Right kidney (tissue), 1 donor: ENCODE measurements around the gene SMPD1.

Experiments used
- DNase-seq: peaks from one replicate; pipeline ENCODE4 v3.0.0-alpha.2; 2016

Gene SMPD1

DNA sequence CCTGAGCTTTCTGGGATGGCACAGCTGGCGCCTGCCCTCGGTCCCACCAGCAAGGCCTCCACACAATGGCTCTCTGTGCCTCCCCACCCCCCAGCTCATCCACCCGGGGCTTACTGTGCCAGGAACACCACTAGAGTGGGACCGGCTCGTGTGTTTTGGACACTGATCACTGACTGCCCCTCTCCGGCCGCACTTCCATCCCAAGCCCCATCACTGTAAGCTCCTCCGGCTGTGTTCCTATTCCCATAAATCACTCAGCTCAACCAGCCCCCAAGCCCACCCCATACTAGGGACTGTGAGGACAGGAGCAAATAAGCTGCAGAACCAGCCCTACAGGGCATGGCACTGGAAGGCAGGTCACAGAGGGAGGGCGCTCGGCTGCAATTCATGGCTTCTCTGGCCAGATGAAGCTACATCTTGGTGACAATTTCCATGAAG, 21.3 kb downstream of the SMPD1 start:
- DNase-seq, result no peak

DNA sequence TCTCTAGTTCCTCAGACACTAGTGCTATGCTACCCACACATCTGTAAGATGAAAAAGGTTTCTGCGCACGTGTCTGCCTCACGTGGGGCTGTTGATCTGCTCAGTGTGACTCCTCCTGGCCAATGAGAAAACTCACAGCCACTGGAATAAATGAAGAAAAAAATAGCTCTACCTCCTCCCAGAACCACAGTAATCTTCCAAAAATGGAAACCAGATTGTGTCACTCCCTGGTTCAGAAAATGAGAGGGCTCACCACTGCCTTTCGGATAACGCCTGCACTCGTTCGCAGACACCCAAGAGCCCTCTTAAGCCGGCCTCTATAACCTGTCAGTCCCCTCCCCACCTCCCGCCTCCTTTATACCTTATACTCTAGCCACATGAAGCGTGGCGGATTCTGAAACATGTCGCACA, 23.5 kb downstream of the SMPD1 start:
- DNase-seq, result no peak

DNA sequence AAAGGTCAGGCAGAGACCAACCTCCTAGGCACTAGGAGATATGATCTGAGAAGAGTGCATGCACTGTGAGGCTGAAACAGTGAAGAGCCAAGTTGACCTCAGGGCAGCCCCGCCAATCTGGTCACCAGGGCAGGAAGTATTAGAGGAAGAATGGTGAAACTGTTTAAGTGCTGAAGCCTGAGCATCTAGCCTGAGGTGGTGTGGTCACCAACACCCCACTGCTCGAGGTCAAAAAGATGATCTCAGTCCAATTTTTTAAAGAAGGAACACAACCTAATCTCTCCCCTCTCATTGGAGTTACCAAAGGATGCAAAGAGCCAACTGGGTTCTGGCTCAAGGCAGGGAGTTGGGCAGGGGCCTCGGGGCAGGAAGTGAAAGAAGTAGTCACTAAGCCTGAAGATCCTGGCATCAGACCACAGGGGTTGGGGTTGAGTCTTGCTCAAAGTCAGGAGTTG, 24.6 kb downstream of the SMPD1 start:
- DNase-seq, result no peak

DNA sequence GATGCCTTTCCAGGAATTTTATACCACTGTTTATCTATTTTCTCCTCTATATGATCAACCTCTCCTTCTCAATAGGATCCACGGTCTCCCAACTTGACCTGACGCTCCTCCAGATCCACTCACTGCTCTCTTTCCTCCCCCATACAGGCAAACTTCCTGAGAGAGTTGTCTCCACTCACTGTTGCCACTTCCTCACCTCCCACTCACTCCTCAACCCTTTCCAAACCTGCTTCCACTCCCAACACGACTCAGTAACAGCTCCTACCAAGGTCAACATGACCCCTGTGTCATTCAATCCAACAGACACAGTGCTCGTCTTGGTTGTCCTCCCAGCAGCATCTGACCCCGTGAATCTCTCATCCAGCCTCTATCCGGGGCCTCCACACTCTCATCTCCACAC, 25.5 kb downstream of the SMPD1 start:
- DNase-seq, result no peak

DNA sequence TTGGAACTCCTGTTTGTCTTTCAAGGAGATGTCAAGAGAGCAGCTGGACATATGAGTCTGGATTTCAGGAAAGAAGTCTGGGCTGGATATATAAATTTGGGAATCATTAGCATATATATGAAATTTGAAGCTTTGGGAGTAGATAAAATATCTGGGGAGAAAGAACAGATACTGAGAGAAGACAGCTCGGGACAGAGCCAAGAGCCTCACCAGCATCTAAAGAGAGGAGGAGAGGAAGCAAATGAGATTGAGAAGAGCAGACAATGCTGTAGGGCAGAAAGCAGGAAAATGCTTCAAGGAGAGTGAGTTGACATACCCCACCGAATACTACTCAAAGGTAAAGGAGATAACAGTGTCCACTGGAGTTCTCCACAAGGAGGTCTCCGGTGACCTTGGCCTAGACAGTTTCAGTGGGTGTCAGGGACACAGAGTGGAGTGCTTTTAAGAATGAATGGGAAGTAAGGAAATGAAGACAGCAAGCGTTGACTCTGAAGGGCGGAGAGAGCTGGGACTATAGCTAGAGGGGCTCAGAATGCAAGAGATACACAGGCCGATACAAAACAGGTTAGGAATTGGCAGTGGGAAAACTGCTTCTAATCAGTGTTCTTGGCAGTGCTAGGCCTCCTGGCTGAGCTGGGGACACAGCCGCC, 27.8 kb downstream of the SMPD1 start:
- peak; percentile 48 for DNase-seq

DNA sequence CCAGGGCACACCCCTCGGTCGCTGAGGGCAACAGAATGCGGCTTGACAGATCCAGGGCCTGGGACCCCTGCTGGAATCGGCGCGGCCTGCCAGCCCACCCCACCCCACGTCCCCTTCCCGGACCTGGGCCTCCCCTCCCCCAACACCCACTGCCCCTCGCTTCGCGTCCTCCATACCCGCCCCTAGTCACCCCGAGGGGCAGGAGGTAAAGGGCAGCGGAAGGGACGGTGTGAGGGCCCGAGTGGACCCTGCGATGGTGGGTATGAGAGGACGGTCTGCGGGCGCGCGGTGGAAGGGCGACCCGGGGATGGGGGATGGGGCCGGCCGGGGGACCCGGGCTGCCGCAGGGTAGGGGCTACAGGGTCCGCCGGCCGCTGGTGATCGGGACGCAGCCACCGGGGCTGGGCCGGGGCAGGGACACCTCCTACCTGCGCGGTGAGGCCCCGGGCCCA, 28.3 kb downstream of the SMPD1 start:
- no peak for DNase-seq

DNA sequence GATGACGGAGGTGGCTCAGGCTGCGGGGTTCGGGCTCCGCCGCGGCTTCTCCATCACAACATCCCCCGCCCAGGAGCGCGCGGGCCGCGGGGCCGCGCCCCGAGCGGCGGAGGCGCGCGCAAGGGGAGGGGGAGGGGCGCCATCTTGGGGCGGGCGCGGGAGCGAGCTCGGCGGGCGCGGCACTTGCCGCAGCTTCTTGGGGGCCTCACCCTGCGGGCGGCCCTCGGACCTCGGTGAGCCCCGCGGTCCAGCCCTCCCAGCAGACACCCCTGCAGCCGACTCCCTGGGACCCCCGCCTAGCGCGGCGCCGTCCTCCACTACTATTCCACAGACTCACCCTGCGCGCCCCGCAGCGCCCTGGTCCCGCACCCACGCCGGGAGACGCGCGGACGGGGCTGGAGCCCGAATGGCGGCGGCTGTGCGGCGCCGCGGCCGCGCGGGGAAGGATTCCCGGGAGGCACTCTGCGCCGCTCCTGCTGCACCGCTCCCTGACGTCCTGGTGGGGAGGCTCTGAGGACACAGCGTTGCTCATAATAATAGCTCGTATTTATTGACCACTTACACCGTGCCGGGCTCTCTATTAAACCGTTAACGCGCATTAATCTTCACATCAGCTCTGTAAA, 28.8 kb downstream of the SMPD1 start, which contains the start of gene APBB1:
Gene APBB1 (minus strand): TSS at position 86 of the 623 bp plus-strand sequence. CDS start 7,747 bp downstream, outside the sequence.
- DNase-seq, result peak; percentile 92

DNA sequence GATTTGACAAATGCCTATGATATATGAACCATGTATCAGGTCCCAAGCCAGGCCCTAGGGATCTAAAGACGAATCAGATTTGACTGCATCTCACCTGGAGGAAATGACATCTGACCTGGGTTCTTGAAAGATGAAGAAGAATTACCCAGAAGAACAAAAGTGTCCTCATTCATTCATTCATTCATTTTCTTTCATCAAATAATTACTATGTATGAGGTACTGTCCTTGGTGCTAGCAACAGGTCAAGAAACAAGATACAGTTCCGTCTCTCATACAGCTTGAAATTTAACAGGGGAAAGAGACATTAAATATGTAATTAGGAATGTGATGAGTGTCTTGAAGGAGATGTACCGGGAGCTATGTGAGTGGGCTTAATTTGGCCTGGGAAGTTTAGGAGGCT, 30.4 kb downstream of the SMPD1 start:
- no peak for DNase-seq

DNA sequence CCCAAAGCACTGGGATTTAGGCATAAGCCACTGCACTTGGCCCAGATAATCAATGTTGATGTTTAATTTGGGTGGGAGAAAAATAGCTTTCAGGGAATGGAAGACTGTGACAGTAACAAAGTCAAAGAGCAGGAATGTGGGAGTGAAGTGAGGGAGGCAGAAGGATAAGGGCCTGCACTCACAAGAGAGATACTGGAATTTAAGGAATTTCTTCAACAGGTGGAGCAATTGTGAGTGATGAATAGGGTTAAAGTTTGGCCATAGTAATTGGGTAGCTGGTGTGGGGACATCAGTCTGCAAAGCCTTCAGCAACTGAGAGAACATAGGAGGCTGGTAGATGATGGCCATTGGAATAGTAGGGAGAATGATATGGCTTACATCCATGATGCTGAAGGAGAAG, 37.2 kb downstream of the SMPD1 start:
- no peak for DNase-seq

DNA sequence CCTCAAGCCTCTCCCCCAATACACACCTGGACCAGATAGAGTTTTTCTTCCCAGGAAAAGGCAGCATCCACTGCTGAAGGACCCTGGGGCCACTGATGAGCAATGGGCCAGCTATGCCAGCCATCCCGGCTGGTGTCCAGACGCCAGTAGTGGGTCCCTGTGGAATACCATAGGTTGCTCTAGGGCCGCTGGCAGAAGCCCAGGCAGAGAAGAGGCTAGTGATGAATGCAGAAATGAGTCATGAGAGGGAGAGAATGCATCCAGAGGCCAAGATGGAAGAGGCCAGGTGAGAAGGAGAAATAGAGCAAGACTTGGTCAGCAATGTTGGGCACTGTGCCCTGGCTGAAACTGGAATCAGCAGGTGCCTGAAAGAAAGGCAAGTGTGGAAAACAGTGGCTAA, 41.6 kb downstream of the SMPD1 start:
- DNase-seq, result no peak

DNA sequence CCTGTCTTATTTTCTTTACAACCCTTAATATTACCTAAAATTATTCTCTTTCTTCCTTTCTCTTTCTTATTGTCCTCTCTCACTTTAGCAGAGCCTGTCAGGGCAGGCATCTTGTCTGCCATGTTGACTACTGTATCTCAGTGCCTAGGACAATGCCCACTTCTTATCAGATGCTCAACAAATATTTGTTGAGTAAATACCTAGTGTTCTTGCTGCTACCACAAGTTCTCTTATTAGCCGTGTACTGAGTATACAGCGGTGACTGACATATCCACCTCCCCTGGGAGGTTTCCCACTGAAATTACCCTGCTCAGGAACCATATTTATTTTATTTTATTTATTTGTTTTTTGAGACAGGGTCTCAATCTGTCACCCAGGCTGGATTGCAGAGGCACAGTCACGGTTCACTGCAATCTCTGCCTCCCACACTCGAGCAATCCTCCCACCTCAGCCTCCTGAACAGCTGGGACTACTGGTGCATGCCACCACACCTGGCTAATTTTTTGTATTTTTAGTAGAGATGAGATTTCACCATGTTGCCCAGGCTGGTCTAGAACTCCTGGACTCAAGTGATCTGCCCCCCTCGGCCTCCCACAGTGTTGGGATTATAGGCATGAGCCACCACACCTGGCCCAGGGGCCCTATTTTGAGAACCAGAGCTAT, 43.9 kb downstream of the SMPD1 start:
- DNase-seq, result no peak

DNA sequence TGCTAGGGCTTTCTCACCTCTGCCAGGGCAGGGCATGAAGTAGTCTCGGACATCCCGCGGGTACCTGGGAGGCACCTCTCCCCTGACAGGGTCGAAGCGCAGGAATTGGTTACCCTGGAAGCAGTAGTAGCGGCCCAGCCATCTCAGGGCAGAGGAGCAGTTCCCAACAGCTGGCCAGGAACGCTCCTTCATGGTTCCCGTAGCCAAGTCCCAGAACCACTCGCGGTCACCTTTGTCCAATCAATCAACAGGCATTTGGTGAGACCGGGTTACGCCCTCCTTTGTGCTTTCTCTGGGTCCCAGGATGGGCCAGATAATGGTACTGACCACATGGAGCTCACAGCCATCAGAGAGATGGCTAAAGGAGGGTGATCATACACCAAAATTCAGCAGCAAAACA, 47.1 kb downstream of the SMPD1 start:
- no peak for DNase-seq

DNA sequence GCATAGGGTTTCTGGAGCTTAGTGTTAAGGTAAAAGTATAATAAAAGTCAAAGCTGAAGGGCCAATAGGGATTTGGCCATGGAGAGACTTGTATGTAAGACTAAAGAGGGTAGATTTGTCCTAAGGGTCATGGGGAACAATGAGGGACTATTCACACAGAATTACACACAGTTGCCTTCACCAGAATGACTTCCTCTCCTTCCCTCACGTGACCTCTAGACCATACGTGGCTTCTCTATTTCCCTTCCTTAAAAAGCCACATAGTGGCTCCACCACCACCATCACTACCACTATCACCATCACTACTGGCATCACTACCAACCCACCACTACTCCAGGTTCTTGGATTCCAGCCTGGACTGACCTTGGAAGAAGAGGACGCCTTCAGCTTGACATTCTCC, 47.7 kb downstream of the SMPD1 start:
- no peak for DNase-seq

DNA sequence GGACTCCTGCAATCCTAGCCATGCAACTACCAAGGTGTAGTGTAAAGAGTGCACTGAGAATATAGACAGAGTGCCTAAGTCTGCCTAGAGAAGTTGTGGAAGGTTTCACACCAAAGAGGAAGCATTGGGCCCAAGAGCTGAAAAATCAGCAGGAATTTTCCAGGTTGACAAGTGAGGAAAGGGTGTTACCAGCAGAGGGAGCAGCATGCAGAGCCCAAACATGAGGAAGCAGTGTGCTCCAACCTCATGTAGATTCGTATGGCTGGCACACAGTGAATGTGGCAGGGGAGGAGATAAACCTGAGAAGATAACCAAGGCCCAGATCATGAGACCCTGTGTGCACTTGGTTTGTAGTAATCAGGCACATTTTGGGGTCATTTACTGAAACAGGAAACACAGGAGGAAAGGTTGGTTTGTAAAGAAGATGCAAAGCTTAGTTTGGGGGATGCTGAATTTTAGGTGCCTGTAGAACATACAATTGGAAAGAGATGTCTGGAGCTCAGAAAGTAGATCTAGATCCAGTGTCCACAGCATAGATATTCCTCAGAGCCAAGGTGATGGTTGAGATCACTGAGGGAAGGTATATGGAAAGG, 48.8 kb downstream of the SMPD1 start:
- peak; percentile 20 for DNase-seq

DNA sequence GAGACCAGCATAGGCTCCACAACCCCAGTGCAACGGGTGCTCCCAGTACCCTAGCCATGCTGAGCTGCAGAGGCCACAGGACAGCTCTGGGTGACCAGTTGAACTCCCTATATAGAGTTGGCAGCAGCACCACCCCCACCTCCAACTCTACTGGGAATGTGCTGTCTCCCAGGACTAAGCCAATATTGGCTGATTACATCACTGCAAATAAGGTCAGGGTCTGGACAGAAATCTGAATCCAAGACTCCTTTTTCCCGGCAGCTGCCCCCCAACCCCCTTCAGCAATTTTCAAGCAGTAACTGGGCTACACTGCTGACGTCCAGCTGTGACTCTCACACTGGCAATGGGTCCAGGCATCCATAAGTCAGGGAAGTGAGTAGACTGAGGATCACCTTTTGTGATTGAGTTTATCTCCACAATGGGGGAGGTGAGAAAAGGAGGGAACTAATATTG, 50.7 kb downstream of the SMPD1 start, which contains the start of gene HPX:
Gene HPX (minus strand): TSS at position 82 of the 453 bp plus-strand sequence. CDS start 24 bp downstream, at position 58.
- DNase-seq, result no peak

DNA sequence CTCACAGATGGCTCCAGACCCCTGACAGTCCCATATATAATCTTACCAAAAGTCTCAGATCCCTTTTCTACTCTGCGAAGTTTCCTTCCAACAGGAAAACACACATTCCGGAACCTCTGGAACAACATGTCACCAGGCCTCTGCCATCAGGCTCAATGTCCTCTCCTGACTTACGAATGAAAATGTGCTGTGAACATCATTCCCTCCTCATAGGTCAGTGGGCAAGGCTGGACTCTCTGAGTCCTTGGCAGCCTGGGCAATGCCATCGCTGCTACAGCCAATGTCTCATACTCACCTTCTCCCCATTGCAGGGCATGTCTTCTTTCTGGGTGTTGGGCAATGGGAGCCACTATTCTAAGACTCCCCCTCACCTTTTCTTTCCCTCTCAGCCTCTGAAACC, 52.2 kb downstream of the SMPD1 start:
- DNase-seq, result no peak

DNA sequence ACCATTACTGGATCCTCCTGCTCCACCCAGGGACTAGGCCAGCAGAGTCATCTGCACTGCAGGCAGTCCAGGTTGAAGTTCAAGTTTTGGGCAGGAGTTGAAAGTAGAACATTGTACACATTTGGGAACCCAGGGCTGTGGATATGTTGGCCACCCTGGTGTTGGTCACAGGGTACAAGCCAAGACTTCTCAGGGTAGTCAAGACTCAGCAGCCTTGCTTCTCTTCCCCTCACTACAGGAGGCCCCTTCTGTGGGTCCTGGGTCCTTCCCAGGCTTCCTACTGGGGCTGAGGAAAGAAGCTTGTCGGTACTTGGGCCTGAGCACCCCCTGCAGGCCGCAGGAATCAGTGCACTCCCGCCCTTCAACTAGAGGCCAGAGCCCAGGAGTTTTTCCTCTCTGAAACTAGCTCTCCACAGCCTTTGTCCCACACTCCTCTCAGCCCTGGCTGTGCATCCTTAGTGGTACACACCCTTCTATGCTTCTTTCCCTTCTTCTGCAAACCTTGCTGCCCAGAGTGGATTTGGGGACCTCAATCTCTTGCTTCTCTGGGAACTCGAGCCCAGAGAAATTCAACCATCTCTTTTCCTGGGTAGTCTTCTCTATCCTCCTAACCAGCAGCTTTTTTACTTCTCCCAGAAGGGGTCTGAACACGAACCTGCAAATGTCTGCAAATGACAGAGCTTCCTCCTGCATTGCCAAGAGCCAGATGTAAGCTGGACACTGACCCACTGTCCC, 53.2 kb downstream of the SMPD1 start:
- DNase-seq, result peak; percentile 21
